HL-60 (cell line): Measurements from ENCODE around the gene PRR33.

Experiments
- POLR2AphosphoS5 ChIP-seq: IDR thresholded peaks from 2 replicates; pipeline ENCODE4 v1.6.1; 2012; ENCODE audit warnings: low read depth
- REST ChIP-seq: IDR thresholded peaks from 2 replicates; pipeline ENCODE4 v1.6.1; 2012; ENCODE audit warnings: low read depth; ENCODE audit not compliant: insufficient replicate concordance
- TF ChIP-seq, protein P1 (sequence below): IDR thresholded peaks from one replicate; pipeline ENCODE4 v1.5.1; 2011; ENCODE audit warnings: low read length, control low read depth, inconsistent platforms; ENCODE audit not compliant: insufficient read depth

- TF ChIP-seq, protein P1, sequence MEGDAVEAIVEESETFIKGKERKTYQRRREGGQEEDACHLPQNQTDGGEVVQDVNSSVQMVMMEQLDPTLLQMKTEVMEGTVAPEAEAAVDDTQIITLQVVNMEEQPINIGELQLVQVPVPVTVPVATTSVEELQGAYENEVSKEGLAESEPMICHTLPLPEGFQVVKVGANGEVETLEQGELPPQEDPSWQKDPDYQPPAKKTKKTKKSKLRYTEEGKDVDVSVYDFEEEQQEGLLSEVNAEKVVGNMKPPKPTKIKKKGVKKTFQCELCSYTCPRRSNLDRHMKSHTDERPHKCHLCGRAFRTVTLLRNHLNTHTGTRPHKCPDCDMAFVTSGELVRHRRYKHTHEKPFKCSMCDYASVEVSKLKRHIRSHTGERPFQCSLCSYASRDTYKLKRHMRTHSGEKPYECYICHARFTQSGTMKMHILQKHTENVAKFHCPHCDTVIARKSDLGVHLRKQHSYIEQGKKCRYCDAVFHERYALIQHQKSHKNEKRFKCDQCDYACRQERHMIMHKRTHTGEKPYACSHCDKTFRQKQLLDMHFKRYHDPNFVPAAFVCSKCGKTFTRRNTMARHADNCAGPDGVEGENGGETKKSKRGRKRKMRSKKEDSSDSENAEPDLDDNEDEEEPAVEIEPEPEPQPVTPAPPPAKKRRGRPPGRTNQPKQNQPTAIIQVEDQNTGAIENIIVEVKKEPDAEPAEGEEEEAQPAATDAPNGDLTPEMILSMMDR = no peak
- TF ChIP-seq REST (no peak), POLR2AphosphoS5 (no peak)
These were observed 52.3 kb downstream of the PRR33 start for GRCh38 chr11:1839204-1839923.
